Measurements from ENCODE around the gene GPR17.

Gene GPR17

DNA sequence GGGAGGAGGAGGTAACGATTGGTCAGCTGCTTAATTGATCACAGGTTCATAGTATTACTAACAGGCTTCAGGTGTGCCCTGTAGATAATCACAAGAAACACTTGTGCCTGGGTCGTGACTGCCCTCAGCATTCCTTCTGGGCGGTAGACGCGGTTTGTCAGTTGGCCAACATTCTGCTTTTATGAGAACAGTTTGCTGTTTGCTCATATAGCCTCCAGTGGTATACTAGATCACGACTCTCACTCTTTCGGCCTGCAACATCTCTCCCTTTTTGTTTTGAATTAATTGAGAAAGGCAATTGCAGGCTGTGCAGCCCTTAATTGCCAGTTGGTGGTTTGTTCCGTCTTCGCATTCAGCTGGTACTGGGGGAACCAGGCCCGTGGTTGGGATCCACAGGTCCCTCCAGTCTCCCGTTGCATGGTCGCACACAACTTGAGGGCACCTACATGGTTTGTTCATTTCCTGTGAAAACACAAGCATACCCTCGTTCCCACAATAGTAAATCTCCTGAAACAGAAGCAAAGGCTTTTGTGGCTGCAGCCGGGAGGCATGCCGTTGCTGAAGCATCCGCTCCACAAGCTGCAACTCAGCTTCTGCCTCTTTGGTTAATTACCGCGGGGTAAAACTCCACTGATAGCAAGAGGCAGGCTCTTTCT lies 30.3 kb upstream of the GPR17 start:
- DNase-seq, result no peak

DNA sequence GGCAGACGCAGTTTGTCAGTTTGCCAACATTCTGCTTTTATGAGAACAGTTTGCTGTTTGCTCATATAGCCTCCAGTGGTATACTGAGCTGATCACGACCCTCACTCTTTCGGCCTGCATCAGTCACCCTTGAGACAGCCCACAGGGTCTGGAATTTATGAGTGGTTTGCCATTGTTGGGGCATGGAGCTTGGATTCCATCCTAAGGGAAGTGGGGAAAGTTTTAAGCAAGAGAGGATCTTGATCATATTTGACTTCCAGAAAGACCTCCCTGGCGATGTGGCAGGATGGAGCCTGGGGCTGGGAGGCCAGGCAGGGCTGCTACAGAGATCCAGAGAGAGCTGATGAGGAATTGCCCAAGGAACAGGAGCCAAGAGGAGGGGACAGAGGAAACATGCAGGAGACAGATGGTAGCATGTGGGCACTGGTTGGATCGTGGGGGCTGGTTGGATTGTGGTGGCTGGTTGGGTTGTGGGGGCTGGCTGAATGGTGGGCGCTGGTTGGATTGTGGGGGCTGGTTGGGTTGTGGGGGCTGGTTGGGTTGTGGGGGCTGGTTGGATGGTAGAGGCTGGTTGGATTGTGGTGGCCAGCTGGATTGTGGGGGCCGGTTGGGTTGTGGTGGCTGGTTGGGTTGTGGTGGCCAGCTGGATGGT lies 27.3 kb upstream of the GPR17 start:
- no peak for DNase-seq

DNA sequence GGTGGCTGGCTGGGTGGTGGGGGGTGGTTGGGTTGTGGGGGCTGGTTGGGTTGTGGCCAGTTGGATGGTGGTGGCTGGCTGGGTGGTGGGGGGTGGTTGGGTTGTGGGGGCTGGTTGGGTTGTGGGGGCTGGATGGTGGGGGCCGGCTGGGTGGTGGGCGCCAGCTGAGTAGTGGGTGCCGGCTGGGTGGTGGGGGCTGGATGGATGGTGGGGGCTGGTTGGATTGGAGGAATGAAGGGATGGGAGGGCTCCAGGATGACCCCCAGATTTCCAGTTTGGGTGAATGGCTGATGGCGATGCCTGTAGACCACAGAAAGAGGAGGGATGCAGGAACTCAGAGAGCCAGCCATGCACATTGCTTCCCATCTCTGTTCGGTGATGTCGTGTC lies 26.8 kb upstream of the GPR17 start:
- no peak for DNase-seq

DNA sequence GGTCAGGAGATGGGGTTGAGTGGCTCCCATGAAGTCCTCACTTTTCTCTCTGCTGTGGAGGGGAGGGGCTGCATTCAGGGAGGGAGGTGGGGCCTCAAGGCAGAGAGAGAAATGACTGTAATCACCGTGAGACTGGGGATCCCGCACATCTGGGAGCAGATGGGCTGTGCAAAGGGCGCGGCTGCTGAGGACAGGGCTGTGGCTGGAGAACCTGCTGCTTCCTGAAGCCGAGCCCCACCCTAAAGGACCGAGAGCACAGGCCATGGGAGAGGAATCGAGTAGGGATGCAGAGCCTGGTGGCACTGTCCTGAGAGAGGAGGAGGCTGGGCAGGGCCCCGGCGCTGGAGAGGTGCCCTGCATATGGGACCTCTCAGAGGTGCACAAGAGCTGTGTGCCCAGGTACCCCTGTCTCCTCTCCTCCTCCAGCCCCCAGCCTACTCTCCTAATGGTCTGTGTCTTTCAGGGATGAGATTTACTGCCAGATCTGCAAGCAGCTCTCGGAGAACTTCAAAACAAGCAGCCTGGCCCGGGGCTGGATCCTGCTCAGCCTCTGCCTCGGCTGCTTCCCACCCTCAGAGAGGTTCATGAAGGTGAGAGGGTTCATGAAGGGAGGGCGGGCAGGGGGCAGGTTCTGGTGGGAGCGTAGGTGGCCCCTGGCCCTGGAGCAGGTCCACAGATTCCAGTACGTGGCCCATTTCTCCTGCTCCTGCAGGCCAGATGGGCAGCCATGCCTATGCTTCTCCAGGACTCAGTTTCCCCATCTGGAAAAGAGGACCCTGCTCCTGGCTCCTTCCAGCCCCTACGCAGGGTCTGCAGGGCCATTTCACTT lies 25.9 kb upstream of the GPR17 start:
- DNase-seq, result no peak

GRCh38 chr2:127620866-127621265 lies 25.1 kb upstream of the GPR17 start:
- DNase-seq, result no peak

DNA sequence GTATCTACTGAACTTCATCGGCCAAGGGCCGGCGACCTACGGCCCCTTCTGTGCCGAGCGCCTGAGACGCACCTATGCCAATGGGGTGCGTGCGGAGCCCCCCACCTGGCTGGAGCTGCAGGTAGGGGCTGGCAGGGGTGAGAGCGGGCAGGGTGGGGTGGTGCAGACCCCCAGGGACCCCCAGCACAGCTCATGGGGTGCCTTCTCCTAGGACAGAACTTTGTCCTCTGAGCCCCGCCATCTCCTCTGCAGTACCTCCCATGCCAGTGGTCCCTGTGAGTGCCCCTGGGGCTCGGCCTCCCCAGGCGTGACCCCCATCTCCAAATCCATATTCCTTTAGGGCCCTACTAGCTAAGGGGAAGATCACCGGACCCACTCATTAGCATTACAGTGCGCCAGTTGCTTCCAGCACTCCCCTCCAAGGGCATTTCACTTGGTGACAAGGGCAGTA lies 23.9 kb upstream of the GPR17 start:
- DNase-seq, result no peak

- DNase-seq, result no peak
Measured at GRCh38 chr2:127622561-127623387, 23.2 kb upstream of the GPR17 start.

DNA sequence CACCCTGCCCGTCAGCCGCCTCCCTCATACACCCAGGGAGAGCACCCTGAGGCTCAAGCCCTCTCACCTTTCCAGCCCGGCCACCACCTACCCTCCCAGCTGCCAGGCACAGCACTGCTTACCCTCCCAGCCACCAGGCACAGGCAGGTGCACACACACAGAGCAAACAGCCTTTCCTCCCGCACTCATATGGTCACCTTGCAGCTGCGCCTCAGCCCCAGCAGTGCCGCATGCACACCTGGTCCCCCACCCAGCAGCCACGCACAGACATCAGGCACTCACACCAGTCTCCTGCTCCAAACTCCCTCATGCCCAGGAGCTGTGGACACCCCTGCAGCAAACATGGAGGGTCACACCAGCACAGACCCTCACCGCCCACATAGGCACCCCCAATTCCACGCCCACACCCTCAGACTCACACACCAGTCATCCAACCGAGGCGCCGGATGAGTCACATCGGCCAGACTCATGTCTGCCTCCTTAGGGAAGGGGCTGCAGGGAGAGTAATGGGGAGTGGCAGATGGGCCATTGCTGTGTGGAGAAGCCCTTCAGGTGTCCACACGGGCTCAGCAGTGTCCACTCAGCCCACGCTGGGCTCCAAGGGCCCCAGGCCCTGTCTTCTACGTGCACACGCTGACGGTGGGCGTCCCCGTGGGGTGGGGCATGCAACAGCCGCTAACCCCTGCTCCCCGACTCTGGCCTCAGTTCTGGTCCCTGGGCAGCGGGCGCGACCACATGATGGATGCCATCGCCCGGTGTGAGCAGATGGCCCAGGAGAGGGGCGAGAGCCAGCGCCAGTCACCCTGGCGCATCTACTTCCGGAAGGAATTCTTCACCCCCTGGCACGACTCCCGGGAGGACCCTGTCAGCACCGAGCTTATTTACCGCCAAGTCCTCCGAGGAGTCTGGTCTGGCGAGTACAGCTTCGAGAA lies 22.3 kb upstream of the GPR17 start:
- no peak for DNase-seq

DNA sequence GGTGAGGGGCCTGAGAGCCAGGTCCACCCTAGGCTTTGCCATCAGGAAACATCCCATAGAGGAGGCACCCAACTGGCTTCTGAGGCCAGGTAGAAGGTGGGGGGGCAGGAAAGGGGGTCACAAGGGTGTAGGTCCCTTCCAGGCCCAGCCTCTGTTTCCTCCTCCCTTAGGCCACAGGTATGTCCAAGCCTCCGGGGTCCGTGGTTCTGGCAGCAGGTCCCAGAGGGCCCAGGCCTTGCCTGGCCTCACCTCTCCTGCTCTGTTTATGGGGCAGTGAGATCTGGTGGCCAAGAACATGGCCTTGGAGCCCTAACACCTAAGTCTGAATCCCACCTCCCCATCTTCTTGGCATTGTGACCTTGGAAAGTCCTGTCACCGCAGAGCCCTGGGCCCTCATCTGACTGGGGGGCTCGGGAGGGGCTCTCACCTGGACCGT lies 21.6 kb upstream of the GPR17 start:
- no peak for DNase-seq

GRCh38 chr2:127624756-127625571 lies 21.0 kb upstream of the GPR17 start:
- no peak for DNase-seq

DNA sequence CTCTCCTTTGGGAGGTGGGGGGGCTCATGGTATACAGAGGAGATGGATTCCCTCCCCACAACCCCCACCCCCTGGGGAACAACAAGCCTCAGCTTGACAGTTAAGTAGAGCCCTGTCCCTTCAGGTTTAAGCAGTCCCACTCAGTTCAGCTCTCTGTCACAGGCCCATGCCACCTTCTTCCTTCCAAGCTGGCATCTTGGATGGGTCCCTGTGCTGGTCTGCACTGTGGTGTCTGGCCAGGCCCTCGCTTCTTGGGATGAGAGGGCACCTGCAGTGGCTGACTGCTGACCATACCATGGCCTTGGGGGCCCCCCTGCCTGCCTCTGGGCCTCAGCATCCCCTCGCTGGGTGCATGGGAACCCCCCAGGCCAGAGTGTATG lies 20.4 kb upstream of the GPR17 start:
- no peak for DNase-seq

GRCh38 chr2:127626175-127626574 lies 19.8 kb upstream of the GPR17 start:
- DNase-seq, result no peak

DNA sequence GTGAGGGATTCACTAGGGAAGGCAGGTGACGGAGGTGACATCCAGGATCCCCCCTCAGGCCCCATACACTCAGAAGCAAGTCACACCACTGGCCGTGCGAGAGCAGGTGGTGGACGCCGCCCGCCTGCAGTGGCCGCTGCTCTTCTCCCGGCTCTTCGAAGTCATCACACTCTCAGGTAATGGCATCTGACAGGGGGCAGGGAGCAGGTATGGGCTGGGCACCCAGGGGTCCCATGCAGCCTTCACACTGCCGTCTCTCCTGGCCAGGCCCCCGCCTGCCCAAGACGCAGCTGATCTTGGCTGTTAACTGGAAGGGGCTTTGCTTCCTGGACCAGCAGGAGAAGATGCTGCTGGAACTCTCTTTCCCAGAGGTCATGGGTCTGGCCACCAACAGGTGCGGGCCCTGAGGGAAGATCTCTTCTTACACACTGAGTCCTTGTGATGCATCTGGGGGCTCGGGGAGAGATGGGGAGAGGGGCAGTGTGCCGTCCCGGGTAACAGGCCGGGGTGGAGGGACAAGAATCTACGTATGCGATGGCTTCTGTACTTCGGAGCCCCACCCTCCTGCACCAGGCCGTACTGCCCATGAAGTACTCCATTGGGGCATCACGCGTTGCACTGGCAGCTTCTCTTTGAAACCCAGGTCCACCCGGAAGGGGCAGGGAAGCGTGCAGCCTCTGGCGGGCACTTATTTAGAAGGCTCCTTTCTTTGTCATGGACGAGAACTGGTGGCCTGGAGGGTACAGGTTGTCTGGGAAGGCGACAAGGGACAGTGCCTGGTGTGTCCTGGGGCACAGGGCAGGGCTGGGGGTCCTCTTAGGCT lies 18.8 kb upstream of the GPR17 start:
- DNase-seq, result no peak

DNA sequence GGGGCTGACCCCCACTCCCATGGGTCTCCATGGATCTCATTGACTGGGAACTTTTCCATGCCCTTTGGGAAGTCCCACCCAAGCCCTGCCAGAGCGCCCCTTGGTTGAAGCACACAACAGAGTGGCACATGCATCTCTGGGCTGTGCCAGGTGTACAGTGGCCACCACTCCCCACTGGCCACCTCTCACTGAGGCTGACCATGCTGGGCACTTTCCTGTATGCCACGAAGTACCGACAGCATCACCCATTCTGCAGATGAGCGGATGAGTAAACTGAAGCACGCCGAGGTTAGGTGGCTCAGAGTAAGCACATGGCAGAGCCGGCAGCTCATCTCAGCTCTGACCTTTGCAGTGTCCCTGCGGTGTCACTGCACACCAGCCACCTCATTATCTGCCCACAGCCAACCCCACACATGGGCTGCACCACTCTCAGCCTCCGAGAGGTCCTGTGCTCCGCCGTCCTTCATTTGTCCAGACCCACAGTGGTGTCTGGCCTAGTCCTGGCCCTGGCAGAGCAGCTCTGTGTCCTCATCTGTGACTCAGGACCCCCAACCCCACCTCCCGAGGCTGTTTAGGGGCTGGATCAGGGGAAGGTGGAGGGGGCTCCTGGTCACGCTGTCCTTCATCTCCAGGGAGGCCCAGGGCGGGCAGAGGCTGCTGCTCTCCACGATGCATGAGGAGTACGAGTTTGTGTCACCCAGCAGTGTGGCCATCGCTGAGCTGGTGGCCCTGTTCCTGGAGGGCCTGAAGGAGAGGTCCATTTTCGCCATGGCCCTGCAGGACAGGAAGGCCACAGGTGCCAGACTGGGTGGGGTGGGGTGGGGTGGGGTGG lies 18.0 kb upstream of the GPR17 start:
- no peak for DNase-seq

DNA sequence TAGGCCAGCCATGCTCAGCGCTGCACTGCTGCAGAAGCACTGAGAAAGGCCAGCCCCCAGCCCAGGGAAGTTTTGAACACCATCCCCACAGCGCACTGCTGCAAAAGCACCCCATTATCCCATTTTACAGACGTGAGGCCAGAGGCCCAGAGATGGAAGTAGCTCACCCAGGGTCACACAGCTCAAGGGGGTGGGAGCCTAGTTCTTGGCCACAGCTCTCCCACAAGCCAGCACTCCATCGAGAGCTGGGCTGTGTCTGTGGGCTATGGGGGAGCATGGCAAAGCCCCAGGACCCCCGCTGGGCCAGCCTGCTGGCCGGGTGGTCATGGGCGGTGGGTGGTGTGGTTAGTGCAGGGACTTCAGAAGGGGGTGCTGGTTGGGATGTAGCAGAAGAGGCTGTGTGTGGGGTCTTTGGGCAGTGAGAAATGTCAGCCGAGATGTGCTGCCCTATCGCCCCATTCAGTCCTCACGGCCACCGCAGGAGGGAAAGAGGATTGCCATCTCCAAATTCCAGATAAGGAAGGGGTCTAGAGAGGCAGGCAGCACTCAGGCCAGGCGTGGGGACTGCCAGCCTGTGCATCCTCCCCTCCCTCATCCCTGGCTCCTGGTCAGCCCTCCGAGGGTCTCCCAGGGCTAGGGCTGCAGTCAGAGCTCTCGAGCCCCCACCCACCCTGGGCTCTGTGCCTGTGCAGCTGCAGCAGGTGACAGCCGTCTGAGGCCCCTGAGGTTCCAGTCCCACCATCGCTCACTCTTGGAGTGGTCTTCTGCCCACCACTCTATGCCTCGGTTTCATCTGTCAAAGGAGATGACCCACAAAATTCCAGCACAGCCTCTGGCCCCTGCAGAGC lies 17.0 kb upstream of the GPR17 start:
- DNase-seq, result no peak

DNA sequence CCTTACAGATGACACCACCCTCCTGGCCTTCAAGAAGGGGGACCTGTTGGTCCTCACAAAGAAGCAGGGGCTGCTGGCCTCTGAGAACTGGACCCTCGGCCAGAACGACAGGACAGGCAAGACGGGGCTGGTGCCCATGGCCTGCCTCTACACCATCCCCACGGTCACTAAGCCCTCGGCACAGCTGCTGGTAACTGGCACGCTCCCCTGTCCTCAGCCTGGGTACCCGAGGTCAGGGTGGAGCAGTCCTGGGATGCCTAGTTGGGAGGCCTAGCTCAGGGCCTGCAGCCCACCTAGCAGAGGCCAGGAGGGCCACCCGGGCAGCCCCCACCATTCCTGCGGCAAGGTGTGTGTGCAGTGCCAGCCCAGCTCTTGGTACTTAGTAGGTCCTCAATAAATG lies 16.3 kb upstream of the GPR17 start:
- no peak for DNase-seq

- DNase-seq, result no peak
Measured at GRCh38 chr2:127630096-127630863, 15.7 kb upstream of the GPR17 start.

Data from cerebellar nuclear complex (tissue), 1 donor.